NCI-H526 (cell line): Measurements from ENCODE around the gene RGR.
A peak's percentile ranks its signal among the peaks of the same experiment; 100 is the strongest.

Experiments used
- DNase-seq, 2 experiments: peaks; one replicate each; lab custom pipeline; 2025; lab: John Stamatoyannopoulos, UW

RGR gene, protein sequence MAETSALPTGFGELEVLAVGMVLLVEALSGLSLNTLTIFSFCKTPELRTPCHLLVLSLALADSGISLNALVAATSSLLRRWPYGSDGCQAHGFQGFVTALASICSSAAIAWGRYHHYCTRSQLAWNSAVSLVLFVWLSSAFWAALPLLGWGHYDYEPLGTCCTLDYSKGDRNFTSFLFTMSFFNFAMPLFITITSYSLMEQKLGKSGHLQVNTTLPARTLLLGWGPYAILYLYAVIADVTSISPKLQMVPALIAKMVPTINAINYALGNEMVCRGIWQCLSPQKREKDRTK

DNA sequence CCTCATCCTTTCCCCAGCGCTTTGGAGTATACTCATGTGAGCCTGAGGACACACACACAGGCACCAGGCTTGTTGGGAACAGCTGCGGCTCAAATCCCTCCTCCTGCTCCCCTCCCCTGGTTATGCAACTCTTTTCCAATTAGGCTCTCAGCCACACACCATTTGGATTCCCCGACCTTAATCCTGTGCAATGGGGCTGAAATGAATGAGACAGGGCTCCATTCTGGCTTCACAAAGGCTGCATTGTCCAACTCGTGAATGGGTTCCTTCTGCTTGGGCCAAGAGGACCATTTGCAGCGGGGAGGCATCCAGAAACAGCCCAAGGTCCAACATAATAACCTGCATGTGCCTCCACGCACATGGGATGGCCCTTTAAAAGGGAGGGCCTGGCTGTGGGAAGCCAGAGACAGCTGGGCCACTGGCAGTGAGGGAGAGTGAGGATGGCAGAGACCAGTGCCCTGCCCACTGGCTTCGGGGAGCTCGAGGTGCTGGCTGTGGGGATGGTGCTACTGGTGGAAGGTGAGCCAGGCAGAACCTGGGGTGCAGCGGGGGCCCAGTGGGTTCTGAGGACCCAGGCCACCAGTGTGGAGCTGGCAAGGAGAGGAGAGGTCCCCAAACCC lies at the start of gene RGR:
Gene RGR (plus strand): TSS at position 403 of the 620 bp plus-strand sequence. CDS start 38 bp downstream, at position 441.
- DNase-seq = peak in 1 of 2 experiments; percentile 6

DNA sequence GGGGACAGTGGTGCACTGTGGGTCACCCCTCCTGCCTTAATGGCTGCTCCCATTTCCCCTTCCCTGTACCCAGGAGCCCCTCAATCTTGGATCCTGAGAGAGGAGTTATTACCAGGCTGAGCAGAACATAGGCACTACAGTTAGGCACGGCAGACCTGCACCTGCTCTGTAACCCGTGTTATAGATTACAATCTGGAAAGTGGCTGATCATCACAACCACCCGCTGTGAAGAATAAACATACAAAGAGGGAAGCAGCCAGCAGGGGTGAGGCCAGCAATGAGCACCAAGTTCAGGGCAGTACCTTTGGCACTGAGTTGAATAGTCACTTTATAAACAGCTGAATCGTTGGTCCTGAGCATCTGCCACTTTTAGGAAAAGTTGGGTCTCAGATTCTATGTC lies 48.8 kb upstream of the RGR start:
- DNase-seq = peak; percentile 38 to 42

DNA sequence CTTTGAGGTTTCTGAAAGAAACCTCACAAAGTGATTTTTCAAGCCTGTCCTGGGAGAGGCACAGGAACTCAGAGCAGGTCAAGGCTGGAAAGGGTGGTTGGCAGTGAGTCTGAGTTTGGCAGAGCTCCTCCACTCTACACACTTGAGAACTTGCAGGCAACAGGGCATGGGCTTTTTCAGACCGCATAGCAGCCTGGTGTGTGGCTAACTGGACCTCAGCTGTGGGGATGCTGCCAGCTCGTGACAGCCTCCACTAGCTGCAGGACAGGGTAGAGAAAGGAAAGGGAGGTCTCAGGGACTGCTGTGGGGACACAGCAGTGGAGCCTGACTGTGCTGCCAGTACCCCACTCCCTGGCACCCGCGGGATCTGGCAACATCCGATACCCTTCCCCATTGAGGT lies 47.9 kb upstream of the RGR start:
- no peak for DNase-seq

DNA sequence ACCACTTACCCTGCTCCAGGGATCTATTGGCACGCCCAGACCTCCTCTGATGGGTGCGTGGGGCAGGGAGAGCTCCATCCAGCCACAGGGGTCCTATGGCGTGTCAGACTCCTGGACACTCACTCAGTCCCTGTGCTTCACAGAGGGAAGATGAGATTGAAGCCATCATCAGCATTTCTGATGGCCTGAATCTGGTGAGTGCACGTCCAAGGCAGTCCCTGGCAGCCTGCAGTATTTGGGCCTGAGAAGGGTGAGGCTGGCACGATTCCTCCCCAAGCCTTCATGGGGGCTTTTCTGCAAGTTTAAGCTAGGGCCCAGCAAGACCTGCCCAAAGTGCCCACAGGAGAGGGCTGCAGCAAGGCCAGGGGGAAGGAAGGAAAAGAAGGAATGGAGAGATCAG lies 47.2 kb upstream of the RGR start:
- DNase-seq = no peak

DNA sequence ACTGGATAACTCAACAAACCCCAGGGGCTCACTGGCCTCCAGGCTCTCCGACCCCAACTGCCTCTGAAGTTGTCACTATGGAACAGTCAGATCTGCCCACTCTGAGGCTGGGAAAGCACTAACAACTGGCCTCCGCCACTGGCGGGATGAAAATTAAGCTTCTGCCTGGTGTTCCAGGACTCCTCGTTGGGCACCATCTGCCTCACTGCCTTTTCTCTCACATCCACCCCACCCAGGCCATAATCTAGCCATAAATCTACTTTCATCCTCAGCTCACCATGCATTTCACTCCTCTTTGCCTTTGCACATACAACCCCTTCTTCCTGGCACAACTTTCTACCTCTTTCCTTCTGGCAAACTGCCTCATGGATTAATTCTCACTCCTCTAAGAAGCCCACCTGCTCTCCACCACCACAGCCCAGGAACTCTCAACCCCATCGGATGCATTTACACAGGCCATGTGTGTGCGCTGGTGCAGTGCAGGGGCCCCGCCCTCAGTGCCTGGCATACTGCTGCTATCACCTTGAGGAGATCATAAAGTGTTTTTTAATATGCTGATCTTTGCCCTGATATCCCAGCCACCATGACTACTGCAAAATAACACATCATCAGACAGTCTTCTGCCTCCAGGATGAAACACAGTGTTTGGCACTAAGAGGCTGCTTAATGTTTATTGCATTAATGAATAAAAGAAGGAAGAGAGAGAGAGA lies 46.5 kb upstream of the RGR start:
- no peak for DNase-seq

DNA sequence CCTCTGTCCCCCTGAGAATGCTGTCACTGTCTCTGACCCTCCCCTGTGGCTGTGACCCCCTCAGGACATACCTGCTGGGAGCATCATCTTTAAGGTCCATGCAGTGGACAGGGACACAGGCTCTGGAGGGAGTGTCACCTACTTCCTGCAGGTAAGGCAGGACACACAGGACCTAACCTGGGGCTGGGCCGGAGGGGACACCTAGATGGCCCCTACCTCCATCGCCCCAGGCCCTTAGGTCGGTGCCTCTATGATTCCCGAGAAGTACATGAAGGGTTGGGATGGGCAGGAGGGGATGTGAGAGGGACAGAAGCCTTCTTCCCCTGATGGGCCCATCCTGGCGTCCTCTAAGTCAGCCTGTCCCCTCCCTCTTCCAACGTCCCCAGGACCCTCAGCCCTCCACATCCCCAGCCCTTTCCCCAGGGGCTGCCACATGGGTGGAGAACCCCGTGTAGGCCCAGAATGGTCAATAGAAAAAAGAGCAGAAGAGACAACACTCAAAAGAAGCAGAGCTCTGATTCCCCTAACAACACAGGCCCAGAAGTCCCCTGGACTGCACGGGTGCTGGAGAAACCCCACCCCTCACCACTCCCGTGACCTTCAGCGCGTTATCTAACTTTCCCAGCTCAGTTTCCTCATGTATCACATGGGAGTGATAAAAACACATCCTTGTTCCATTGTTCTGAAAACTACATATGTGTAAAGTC lies 44.2 kb upstream of the RGR start:
- no peak for DNase-seq

DNA sequence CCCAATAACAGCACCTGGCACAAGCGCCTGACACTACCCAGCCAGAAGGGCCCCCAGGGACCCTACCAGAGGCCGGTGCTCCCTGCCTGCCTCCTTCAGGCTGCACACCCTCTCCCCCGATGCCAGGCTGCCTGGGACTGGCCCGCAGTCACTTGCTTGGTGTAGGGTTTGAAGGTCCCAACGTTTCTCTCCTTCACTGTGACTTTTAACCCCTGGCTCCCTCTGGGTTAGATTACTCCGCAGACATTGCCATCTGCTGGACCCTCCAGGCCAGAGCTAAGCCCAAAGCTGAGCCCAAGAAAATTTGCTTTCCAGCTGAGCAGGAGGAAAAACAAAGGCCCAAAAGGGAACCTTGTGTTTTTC lies 43.6 kb upstream of the RGR start:
- DNase-seq = no peak

DNA sequence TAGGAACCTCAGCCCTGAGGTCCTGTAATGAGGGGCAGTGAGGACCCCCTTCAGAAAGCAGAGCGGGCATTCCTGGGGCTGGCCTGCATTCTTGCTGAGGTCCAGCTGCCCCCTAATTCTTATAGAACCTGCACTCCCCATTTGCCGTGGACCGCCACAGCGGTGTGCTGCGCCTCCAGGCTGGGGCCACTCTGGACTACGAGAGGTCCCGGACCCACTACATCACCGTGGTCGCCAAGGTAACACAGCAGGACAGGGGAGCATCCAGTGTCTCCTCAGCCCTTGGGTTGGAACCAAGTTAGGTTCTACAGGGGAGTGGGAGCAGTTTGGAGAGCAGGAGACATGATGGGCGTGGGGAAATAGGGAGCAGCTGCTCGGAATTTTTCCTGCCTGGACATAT lies 43.2 kb upstream of the RGR start:
- no peak for DNase-seq

DNA sequence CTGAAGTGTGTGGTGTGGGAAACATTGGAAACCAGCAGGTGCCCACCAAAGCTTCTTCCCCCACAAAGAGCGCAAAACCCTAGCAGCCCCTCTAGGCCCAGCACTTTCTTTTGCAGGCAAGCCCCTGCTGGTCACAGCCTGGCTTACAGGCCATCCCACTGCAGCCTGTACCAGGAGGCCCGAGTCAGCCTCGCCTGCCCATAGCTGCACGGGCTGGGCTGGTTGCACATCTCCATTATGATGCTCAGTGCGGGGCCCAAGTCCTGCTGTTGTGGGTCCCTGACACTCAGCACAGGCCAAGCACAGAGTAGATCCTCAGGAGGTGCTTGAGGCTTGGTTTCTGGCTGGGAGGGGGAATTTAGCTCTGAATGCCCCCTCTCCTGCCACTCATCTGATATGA lies 42.5 kb upstream of the RGR start:
- DNase-seq = no peak

DNA sequence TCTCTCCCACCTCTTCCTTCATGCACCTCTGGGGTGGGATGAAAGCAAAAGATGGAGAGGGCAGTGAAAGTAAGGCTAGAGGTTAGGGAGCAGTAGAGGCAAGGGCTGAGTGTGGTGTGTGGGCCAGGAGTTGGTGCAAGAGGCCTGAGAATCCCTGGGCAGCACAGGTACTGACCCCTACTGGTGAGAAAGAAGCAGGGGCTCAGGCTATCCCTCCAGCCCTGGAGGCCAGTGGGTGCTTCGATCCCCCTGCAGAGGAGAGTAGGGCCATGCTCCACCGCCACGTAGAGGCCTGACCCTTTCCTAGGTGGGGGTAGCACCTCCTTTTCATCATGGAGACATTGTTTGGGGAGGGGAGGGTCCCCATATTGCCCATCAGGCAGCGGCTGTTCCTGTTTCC lies 40.7 kb upstream of the RGR start:
- DNase-seq = peak in 1 of 2 experiments; percentile 6

DNA sequence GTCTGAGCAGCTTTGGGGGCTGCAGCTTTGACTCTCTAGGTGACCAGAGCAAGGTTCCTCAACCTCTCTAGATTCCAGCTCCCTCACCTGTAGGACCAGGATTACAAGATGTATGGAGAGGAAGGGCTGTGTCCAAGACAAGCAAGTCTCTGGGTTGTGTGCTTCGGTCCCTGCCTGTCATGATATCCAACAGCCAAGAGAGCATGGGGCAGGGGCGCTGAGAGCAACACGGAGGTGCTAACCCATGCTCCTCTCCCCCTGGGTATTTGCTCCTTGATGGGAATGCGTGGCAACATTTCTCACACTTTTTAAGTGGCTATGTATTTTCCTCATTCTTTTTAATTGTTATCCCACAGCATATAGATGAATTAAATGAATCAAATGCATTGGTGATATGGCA lies 40.2 kb upstream of the RGR start:
- no peak for DNase-seq

DNA sequence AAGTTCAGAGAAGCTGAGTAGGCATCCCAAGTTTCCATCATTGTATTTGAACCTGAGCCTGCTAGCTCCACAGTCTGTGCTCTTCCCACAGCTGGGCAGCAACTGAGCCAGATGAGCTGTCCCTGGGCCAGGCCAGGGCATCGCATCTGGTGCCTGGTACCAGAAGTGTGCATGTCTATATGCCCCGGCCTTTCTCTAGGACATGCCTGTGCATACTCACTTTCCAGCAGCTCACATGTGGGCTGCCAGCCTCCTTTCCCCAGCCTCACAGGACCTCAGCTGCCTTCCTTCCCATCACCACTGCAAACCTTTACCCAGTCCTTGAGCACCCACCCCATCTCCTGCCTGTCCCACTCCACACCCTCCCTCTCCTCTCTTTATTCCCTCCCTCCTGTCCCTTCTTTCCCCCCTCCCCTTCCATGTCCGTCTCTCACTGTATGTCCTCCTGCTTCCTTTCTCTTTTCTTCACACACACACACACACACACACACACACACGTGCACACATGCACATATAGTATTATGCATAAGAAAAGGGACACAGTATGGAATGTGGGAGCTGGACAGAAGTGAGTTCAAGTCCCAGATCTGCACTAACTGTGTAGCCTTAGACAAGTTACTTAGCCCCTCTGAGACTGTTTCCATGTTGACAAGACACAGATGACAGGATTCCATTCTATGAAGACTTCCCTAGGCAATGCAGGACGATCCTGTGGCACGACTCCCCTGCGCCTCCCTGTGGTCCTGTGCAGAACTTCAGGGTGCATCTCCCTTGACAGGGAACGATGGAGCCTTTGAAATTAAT lies 39.6 kb upstream of the RGR start:
- peak; percentile 12 to 57 for DNase-seq

DNA sequence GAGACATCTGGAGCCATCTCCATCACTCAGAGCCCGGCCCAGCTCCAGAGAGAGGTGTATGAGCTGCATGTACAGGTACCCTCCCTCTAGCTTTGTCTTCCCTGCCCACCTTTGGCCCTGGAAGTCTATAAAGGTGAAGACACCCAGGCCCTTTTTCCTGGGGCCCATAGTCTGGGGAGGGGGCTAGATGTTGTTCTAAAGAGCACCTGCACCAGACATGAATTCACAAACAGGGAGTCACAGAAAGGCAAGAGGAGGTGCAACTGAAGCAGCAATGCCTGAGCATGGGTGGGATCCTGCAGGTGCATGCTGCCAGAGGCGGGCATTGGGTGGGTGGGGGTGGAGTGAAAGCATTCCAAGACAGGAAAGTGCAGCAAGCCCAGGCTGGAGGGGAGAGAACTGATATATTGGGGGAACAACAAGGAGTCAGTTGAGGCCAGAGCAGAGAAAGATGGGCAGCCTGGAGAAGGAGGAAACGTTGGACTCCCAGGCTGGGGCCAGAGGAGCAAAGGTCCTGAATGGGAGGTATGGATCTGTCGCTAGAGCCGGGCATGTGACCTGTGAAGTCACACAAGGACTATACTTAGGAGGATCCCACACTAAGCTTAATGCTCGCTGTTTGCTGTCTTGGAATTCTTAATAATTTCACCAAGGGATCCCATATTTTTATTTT lies 38.9 kb upstream of the RGR start:
- no peak for DNase-seq

DNA sequence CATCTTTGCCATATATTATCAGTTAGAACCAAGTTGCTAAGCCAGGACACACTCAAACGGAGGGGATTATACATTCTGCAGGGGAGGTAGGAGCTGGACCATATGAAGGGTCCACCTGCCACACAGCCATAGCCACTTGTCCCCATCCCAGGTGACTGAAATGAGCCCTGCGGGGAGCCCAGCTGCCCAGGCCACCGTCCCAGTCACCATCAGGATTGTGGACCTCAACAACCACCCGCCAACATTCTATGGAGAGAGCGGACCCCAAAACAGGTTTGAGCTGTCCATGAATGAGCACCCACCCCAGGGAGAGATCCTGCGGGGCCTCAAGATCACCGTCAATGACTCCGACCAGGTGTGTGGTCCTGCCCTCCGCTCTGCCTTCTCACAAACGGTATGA lies 36.8 kb upstream of the RGR start:
- no peak for DNase-seq

DNA sequence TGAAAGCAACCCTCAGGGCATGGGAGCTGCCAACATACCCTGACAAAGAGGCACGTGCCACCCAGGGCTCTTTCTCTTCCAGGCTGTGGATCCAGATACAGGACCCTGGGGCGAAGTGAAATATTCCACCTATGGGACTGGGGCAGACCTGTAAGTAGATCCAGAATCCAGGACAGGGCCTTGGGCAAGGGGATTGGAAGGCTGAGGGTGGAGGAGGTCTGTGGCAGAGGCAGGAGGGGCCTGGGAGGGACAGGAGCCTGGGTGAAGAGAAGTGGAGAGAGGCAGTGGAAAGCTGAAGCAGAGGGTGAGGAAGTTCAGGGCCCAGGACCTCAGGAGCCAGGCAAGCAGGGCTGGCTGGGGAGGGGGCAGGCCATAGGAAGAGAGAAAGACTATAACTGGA lies 33.3 kb upstream of the RGR start:
- no peak for DNase-seq

DNA sequence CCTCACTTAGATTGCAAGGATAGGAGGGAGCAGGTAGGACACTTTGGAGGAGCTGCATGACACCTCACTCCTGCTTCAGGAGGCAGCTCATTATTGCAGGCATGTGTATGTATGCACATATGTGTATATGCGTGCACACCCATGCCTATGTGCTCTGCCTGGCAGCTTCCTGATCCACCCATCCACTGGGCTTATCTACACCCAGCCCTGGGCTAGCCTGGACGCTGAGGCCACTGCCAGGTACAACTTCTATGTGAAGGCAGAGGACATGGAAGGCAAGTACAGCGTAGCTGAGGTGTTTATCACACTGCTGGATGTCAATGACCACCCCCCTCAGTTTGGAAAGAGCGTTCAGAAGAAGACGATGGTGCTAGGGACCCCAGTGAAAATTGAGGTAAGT lies 32.8 kb upstream of the RGR start:
- no peak for DNase-seq

DNA sequence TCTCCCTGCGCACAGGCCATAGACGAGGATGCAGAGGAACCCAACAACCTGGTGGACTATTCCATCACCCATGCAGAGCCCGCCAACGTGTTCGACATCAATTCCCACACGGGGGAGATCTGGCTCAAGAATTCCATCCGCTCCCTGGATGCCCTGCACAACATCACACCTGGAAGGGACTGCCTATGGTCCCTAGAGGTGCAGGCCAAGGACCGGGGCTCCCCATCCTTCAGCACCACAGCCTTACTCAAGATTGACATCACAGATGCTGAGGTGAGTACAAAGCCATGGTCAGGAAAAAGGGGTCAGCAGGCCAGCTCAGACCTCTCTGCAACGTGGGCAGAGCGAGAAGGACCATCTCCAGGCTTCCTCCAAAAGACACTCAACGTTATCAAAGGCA lies 31.8 kb upstream of the RGR start:
- no peak for DNase-seq

DNA sequence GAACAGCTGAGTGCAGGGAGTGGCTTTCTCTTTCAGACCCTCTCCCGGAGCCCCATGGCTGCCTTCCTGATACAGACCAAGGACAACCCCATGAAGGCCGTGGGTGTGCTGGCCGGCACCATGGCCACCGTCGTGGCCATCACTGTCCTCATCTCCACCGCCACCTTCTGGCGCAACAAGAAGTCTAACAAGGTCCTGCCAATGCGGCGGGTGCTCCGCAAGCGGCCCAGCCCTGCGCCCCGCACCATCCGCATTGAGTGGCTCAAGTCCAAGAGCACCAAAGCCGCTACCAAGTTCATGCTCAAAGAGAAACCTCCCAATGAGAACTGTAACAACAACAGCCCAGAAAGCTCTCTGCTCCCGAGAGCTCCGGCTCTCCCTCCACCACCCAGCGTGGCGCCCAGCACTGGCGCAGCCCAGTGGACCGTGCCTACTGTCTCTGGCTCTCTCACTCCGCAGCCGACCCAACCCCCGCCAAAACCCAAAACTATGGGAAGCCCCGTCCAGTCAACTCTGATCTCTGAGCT lies 30.7 kb upstream of the RGR start:
- DNase-seq = no peak

DNA sequence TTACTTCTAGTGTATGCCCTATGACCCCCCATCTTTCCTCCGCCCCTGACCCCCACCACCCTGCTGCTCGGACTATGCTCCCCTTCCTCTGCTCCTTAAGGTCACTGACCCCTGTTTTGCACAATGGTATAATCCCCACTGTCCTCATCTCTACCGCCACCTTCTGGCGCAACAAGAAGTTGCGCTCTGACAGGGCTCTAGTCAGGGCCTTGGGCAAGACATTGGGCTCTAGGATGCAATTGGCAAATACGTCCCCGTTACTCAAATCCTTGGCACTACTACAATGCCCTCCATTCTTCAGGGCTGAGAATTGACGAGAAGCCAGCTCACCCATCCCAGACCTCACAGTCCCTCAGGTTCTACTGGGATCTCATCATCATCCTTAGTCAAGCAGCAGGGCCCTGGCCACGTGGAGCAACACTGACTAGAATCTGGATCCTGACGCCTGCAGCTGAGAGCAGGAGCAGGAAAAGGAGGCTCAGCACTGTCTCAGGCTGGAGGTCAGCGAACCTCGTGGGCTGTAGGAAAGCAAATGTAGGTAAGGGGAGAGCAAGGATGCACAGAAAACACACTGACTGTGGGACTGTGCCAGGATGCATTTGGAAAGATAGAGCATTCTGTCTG lies 30.1 kb upstream of the RGR start:
- peak in 1 of 2 experiments; percentile 31 for DNase-seq

DNA sequence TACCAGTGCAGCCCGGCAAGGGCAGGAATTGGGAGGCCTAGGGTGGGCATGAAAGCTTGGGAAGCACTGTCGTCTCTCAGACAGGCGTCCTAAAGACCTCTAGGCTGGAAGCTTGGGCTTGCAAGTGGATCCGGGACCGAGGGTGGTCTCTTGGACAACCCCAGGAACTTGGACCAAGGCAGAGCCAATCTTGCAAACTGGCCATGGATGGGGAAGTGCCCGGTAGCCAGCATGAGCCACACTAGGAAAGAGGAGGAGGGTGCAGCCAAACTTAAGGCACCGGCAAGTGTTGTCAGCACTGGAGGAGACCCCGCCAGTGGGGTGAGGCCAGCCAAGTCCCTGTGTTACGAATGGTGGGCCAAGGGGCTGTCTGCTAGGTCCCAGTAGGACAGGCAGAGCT lies 28.0 kb upstream of the RGR start:
- no peak for DNase-seq

DNA sequence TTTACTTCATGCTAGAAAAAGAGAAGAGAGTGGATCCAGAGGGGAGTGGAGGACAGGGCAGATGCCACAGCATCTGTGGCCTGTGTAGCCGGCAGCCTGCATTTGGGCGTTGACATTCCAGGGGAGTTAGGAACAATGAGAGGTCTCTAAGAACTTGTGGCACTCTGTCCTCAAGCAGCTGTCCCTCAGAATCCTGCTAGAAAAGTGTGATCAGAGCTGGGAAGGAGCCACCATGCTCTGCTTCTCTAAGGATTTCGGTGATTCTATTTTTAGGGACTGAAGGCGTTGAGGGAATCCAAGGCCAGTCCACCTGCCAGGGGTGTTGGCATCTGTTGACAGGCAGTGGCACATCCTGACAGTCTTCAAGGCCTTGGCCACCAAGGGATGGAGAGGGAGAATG lies 27.1 kb upstream of the RGR start:
- no peak for DNase-seq
